Muscle of leg (tissue), 11 donors: ENCODE measurements around the gene EYS. TPM values are rescaled to one million over a fixed set of nuclear protein-coding genes. Genes with fewer than 3 reads are reported as not detected.
"Not testable (repeated sequence)": the region's sequence is repeated elsewhere in the genome, so short reads cannot be mapped to it uniquely, and the experiment has no call there.

Experiments used
- DNase-seq: peaks from one replicate; pipeline ENCODE4 v3.0.0; 2013
- H3K27ac ChIP-seq: one replicate; pipeline ENCODE4 v1.5.1; 2013; ENCODE audit warnings: mild to moderate bottlenecking, low read length, control low read depth
- H3K27me3 ChIP-seq: one replicate; pipeline ENCODE4 v1.6.1; 2013; ENCODE audit warnings: low read length; ENCODE audit not compliant: control insufficient read depth, insufficient read depth
- H3K36me3 ChIP-seq: one replicate; pipeline ENCODE4 v1.6.1; 2013; ENCODE audit warnings: low read length; ENCODE audit not compliant: control insufficient read depth, insufficient read depth
- H3K4me1 ChIP-seq: one replicate; pipeline ENCODE4 v1.6.1; 2013; ENCODE audit warnings: low read length; ENCODE audit not compliant: control insufficient read depth, insufficient read depth
- H3K4me3 ChIP-seq: one replicate; pipeline ENCODE4 v1.5.1; 2013; ENCODE audit warnings: low read length, control low read depth
- H3K9me3 ChIP-seq: replicated peaks from 2 replicates; pipeline ENCODE4 v1.6.1; 2013; ENCODE audit warnings: low read depth, low read length; ENCODE audit not compliant: control insufficient read depth
- WGBS: methylation state at CpG from one replicate; pipeline ENCODE4 v1.1.5; 2013; ENCODE audit warnings: missing lambda C conversion rate; ENCODE audit not compliant: insufficient coverage; 5-methylcytosine and 5-hydroxymethylcytosine counted together
- polyA plus RNA-seq, 8 donors: library from polyadenylated mRNA; unstranded; fragments of 120-200 nt; gene quantifications; one replicate each; pipeline versions ENCODE4 v1.2.1 to v1.2.3, GENCODE V29; 2013; ENCODE audit warnings: inconsistent platforms in 1 of 8, low replicate concordance in 1 of 8; ENCODE audit not compliant: insufficient read length in 8 of 8, insufficient read depth in 1 of 8
- total RNA-seq: library from RNA; stranded (reverse); fragments of 120-200 nt; gene quantifications from one replicate; pipeline ENCODE4 v1.2.4, GENCODE V29; 2013

EYS gene
- total and polyA plus RNA-seq, 9 donors: 0.24 to 1.1 (median 0.66) TPM

DNA sequence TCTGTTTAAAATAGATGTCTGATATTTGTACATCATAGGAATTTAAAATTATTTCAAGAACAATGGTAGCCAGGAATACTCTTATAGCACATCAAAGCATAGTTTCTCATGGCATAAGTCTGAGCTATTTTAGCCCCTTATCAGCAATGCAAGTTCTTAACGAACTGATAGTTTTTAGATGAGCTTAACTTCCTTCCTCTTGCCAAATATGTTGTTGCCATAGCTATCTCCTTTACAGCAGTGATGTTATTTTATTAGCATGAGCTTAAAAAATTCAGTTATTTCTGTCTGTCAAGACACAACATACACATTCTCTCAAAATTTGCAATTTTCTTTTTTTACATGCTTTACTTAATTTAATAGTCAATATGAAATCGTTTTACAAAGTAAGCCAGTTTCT, 1204.2 kb downstream of the EYS start:
- H3K9me3 ChIP-seq: no peaks in the 10 kb centered on the region
- H3K36me3 ChIP-seq: no peaks in the 10 kb centered on the region
- H3K4me1 ChIP-seq: no peaks in the 10 kb centered on the region
- H3K4me3 ChIP-seq: no peak overlapping the region
- H3K27ac ChIP-seq: no peak overlapping the region
- no peak for DNase-seq
- no peaks in the 10 kb centered on the region for H3K27me3 ChIP-seq
- whole genome bisulfite sequencing: no CpG with 5 or more reads among the region's 2 CpGs

DNA sequence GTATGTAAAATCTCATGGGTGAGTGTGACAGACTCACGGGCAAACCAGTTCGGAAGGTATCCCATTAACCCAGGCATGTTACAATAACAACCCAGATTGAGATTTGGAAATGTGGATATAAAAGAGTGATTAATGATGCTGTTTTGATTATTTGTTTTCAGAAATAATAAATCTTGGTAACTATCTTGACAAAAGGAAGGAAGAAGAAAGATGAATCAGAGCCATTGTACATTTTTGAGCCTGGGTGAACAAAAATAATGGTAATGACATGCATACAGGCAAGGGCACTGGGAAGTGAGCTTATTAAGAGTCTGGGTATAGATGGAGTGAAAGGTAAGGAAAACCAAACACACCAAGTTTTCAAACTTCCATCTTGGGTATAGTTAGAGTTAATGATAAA, 1209.4 kb downstream of the EYS start:
- Histone ChIP-seq H3K27ac (no peak overlapping the region), H3K9me3 (no peaks in the 10 kb centered on the region), H3K36me3 (no peaks in the 10 kb centered on the region), H3K27me3 (no peaks in the 10 kb centered on the region), H3K4me1 (no peaks in the 10 kb centered on the region), H3K4me3 (no peak overlapping the region)
- DNase-seq: no peak
- no CpG with 5 or more reads among the region's 2 CpGs for WGBS

DNA sequence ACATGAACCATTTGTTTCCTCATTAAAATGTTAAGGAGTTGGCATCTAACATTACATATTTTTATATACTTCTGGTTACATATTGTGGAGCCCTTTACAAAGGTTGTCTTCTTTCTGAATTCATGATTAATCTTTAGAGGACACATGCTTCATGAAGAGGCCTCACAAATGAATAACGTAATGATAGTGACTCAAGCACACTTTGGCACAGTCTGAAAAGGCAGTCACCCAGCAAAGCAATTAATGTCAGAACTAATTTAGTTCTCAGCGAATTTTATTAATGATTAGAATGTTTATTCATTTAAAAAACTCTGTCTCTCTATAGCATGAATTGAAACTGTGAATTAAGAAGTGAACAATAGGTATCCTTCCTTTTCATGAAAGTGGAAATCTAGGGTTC, 1217.3 kb downstream of the EYS start:
- no peaks in the 10 kb centered on the region for H3K4me1 ChIP-seq
- no peaks in the 10 kb centered on the region for H3K9me3 ChIP-seq
- no peaks in the 10 kb centered on the region for H3K36me3 ChIP-seq
- no peak overlapping the region for H3K4me3 ChIP-seq
- H3K27me3 ChIP-seq: no peaks in the 10 kb centered on the region
- WGBS: no CpG with 5 or more reads among the region's 2 CpGs
- no peak for DNase-seq
- no peak overlapping the region for H3K27ac ChIP-seq

DNA sequence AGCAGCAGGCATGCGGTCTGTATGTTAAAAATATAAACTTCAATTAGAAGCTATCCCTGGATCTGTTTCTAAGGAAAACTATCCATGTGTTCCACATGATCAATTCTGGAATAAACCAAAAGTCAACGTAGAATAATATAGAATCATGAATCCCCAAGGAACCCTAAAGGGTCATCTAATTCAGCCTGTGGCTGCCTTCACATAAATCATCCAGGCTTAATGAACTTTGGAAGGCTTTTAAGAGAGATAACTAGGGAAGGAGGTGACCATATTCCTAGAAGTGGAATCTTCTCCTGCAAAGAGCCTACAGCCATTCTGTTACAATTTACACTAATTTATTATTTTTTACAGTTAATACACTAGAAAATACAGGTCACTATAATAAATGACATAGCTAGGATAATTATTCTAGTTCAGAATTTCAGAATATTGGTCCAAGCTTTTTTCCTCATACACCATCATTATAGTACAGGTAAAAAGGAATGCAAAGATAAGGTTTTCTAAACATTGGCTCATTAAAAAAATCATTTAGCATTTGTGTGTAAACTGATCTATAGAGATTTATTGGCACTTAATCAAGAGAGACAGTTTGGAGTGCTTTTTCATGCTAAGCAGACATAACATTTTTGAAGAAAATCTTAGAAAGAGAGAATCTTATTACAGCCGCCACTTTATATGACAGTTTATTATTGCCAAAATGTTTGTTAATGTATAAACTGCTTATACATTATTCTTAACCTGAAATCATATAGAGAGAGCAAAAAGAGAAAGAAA, 1220.3 kb downstream of the EYS start:
- H3K27me3 ChIP-seq: no peaks in the 10 kb centered on the region
- no peaks in the 10 kb centered on the region for H3K9me3 ChIP-seq
- WGBS: no CpG with 5 or more reads among the region's 3 CpGs
- no peak for DNase-seq
- no peaks in the 10 kb centered on the region for H3K4me1 ChIP-seq
- H3K36me3 ChIP-seq: no peaks in the 10 kb centered on the region
- no peak overlapping the region for H3K4me3 ChIP-seq
- no peak overlapping the region for H3K27ac ChIP-seq

DNA sequence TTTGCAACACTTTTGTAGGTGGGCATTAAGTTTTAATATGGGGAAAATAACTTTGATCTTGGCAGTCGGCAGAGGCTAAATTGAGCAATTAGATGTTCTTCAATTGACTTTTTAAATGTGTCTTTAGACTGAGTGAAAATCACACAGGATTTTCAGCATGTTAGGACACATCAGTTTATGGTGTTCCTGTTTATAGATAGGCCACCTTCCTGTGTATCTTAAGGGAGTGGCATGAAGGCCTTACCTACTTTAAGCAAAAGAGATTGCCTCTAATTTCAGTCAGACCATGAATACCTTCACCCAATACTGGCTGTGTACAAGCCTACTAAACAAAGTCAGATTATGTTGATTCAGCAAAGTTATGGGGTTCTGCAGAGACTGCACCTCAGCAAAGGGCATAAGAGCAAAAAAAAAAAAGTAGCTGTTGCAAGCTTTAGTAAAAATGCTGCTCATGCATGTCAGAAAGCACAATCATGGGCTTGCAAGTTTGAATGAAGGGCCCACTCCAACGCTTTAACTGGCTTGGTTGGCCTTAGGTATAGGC, 1223.0 kb downstream of the EYS start:
- Histone ChIP-seq H3K9me3 (no peaks in the 10 kb centered on the region), H3K27me3 (no peaks in the 10 kb centered on the region), H3K4me1 (no peaks in the 10 kb centered on the region), H3K4me3 (no peak overlapping the region), H3K36me3 (no peaks in the 10 kb centered on the region), H3K27ac (no peak overlapping the region)
- DNase-seq: no peak
- WGBS: 82% methylated on average over 2 of the region's 2 CpGs

DNA sequence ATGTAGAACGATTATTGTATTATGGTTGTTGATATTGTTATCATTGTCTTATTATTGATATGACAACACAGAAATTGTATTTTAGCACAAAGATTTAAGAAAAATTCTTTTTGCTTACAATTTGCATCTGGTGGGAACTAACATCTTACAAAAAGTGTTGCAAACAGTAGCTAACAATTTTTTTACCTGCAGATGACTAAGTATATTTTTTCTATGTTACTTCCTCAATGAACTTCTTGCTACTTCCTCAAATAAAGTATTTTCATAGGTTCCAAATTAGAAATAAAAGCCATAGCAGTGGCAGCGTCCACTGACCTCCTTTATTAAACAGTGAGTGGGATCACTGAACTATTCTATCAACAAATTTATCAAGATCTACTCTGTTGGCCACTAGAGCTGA, 1224.4 kb downstream of the EYS start:
- no CpG with 5 or more reads among the region's 2 CpGs for WGBS

DNA sequence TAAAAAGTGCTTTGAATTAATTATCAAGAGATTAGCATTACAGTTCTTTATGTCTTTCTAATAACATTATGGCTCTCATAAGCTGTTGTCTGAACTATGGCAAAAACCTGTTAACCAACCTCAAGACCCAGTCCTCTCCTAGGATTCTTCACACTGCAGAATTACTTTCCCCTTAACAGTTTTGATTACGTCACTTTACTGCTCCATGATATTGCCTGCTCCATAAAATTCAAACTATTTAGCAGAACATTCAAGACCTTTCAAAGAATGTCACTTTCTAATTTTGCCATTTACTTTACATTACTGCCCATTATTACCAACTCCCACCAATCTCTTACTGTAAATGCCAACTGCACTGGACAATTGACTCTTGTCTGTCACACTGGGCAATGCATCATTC, 1227.9 kb downstream of the EYS start:
- WGBS: 75% methylated on average over 1 of the region's 1 CpG
- DNase-seq: no peak

More for the DNA sequence above, 1224.4 kb downstream of the EYS start:
- no peak for DNase-seq
- Histone ChIP-seq H3K4me1 (no peaks in the 10 kb centered on the region), H3K4me3 (no peak overlapping the region), H3K27me3 (no peaks in the 10 kb centered on the region), H3K9me3 (no peaks in the 10 kb centered on the region), H3K27ac (no peak overlapping the region), H3K36me3 (no peaks in the 10 kb centered on the region)

DNA sequence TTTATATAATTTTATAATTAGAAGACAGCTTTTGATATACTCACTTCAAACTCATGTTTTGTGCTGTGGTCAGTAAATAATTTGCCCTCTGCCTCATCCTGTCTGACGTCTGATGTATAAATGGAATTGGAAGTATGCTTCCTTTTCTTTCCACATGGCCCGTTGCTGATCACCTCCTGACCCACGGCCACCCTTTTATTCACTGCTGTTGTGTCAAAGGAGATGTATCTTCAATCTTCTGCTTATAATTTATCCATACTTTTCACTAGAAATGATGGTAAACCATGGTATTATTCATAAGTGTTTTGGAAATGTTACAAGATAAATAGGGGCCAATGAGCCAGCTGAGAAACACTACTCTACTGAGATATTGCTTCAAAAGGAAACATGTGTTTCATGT, 1229.6 kb downstream of the EYS start:
- Histone ChIP-seq H3K27me3 (no peaks in the 10 kb centered on the region), H3K36me3 (no peaks in the 10 kb centered on the region), H3K4me1 (no peaks in the 10 kb centered on the region), H3K4me3 (no peak overlapping the region), H3K9me3 (no peaks in the 10 kb centered on the region), H3K27ac (no peak overlapping the region)
- WGBS: no CpG with 5 or more reads among the region's 3 CpGs
- no peak for DNase-seq

More for the DNA sequence above, 1227.9 kb downstream of the EYS start:
- Histone ChIP-seq H3K9me3 (no peaks in the 10 kb centered on the region), H3K4me1 (no peaks in the 10 kb centered on the region), H3K27me3 (no peaks in the 10 kb centered on the region), H3K27ac (no peak overlapping the region), H3K36me3 (no peaks in the 10 kb centered on the region), H3K4me3 (no peak overlapping the region)

DNA sequence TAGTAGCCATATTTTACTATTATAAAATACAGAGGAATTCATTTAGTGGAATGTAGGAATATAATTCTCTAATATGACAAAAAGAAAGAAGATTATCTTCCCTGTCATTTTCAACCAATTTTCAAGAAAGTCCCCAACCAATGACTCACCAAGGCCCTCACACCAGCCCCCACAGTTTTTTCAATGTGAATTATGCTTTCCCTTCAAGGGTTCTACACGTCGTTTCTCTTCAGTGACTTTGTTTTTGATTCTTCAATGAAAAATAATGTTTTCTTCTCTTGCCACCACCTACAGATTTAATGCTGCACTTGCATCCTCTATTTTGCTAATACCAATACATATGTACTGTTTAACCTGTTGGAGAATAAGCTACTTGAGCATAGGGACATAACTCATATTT, 1230.1 kb downstream of the EYS start:
- DNase-seq: no peak
- H3K4me3 ChIP-seq: no peak overlapping the region
- H3K4me1 ChIP-seq: no peaks in the 10 kb centered on the region
- H3K9me3 ChIP-seq: no peaks in the 10 kb centered on the region
- H3K36me3 ChIP-seq: no peaks in the 10 kb centered on the region
- no CpG with 5 or more reads among the region's 2 CpGs for WGBS
- H3K27ac ChIP-seq: no peak overlapping the region
- no peaks in the 10 kb centered on the region for H3K27me3 ChIP-seq

DNA sequence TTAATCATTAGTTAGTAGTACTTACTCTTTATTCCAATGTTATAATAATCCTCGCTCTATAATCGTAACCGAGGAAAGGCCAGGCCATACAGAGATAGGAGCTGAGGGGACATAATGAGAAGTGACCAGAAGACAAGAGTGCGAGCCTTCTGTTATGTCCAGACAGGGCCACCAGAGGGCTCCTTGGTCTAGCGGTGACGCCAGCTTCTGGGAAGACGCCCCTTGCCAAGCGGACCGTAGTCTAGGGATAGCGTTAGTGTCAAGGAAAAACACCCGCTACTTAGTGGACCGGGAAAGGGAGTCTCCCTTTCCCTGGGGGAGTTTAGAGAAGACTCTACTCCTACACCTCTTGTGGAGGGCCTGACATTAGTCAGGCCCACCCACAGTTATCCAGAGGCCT, 1237.6 kb downstream of the EYS start:
- WGBS: 74% methylated on average over 7 of the region's 12 CpGs
- not testable (repeated sequence) for H3K9me3 ChIP-seq, DNase-seq, H3K27ac ChIP-seq, H3K4me3 ChIP-seq, H3K27me3 ChIP-seq, H3K36me3 ChIP-seq, H3K4me1 ChIP-seq
